ENCODE results near the gene IL12RB2.

IL12RB2 gene

DNA sequence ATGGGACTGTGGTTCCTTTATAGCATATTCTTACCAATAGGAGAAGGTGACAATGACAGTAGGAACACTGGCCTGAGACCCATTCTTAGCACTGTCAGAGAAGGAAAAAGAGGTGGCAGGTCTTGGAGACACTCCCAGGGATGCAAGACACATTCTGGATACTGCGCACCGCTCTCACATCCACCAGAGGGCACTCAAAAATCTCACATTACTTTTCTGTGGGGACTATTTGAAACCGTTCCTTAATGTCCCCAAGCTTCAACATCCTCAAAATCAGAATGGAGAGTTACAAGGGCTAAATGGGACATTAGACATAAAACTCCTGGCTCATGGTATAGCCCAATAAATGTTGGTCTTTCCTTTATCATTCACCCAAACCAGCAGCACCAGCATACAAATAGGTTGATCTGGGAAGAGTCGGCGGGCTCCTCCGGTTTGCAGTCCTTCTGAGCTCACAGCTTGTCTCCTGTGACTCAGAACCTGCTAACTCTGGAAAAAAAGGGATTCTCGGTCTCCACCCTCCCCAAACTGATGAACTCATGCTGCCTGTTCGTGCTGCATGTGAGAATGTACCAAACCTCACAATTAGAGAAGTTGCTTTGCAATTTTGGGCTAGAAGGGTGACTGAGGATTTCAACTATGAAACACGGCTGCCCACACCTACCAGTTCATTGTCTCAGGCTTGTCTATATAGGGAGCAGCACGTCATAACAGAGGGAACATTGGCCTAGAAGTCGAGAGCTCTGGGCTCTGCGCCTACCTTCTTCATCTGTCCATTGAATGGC lies 40.2 kb downstream of the IL12RB2 start:
- DNase-seq (ENCODE audit: low read depth) = no peak

DNA sequence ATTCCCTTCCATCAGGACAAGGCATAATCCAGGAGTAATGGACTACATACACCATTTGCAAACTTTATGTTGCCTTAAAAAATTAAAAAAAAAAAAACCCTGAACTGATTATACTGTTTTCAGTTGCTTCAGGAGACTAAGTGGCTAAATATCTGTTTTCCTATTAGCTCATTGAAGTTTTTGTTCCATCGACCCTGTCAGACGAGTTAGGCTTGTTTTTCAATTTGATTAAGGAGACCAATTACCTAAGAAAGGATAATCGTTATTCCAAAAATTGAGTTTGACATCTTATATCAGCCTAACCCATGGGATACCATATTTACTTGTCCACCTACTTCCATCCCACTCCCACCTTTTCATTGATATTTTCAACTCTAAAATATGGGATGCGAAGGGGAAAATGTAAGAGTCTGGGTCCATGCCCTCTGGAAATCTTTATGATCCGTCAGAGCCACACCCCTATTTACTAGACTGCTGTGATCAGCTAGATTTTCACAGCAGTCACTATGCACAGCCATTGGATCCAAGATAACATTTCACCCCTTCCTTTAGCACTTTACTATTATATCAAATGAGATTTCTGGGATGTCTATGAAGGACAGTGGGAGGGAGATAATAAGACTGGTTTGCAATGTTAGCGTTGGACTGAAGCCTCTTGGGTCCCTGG lies 41.0 kb downstream of the IL12RB2 start:
- no peak for DNase-seq (ENCODE audit: low read depth)

DNA sequence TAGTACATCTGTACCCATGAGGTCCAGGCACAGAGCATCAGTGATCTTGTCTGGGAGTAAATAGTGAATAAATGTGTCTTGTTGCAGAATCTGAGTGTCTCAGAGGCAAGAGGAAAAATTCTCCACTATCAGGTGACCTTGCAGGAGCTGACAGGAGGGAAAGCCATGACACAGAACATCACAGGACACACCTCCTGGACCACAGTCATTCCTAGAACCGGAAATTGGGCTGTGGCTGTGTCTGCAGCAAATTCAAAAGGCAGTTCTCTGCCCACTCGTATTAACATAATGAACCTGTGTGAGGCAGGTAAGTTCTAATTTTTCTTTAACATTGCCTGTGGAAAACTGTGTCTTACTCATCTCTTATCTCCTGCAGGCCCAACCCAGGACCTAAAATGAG lies 43.1 kb downstream of the IL12RB2 start:
- DNase-seq (ENCODE audit: low read depth) = no peak

DNA sequence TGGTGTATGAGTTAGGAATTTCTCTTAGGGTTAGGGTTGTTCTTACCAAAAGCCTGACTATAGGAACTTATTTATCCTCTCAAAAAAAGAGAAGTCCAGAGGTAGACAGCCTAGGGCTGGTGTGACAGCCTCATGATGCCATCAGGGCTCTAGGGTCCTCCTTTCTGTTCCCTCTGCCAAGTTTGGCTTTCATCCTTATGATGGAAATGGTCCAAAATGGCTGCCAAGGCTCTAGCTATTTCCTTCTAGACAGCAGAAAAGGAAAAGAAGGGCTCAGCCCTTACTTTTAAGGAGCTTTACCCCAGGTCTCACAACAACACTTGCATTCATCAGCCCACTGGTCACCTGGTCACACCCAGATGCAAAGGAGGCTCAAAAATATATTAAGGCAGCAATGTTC lies 44.5 kb downstream of the IL12RB2 start:
- DNase-seq (ENCODE audit: low read depth) = no peak

DNA sequence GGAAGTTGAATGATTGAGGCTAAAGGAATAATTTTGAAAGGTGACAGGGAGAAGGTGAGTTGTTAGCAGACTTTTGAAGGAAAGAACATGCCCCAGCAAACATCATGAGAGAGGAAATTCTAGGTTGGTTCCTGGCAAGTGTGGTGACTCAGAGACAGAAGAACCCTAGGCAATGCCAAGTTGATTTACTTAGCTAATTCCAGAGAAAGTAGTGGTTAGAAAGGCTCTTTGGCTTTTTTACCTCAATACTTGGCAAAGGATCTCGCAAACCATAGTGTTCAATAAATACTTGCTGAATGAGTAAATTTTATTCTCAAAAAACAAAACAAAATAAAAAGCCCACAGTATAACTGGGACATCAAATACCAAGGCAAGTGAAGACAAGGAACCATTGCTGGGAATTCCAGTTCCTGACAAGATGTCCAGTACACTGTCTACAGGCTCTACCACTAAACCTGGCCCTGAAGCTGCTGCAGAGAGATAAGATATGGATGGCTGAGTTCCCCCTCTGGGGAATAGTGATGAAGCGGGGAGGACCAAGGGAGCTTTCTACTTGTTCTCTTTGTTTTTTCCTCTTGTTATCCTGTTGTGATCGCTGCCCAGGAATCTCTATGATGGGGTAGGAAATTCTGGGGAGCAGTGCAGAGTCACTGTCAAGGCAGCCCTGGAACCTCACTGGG lies 48.2 kb downstream of the IL12RB2 start:
- DNase-seq (ENCODE audit: low read depth) = no peak

DNA sequence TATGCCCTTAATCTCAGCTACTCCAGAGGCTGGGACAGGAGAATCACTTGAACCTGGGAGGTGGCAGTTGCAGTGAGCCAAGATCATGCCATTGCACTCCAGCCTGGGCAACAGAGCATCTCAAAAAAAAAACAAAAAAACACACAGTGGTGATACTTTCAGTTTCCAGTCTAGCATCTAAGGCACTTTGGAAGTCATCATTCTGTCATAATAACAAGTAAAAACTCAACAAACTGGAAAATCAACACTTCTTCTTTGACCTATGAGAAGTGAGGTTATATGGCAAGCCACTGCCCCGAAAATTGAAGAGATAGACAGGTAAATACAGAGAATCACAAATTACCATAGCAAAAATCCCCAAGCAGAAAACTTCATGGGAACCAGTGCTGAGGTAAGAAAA lies 51.9 kb downstream of the IL12RB2 start:
- no peak for DNase-seq (ENCODE audit: low read depth)

DNA sequence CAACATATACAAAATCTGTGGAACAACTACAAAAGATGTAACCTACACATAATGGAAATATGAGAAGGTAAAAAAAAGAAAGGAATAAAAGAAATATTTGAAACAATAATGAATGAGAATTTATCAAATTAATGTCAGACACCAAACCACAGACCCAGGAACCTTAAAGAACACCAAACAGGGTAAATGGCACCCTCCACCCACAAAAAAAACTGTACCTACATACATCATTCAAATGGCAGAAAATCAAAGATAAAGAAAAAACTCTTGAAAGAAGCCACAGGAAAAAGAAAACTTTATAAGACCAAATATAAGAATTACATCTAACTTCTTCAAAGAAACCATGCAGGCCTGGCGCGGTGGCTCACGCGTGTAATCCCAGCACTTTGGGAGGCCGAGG lies 54.0 kb downstream of the IL12RB2 start:
- no peak for DNase-seq (ENCODE audit: low read depth)

DNA sequence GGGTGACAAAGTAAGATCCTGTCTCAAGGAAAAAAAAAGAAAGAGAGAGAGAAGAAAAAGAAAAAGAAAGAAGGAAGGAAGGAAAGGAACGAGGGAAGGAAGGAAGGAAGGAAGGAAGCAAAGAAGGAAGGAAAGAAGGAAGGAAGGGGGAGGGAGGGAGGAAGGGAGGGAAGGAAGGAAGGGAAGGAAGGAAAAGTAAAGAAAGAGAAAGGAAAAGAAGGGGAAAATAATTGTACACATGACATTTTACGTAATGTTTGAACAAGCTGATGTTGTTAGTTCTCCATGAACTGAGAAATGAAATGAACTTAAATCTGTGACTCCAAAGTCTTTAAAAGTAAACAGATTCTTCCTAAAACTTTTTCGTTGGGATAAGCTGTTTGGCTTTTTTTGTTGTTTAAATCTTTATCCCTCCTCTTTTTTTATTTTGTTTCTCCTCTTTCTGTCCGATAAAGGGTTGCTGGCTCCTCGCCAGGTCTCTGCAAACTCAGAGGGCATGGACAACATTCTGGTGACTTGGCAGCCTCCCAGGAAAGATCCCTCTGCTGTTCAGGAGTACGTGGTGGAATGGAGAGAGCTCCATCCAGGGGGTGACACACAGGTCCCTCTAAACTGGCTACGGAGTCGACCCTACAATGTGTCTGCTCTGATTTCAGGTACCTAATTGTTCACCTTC lies 59.8 kb downstream of the IL12RB2 start:
- DNase-seq (ENCODE audit: low read depth) = no peak

DNA sequence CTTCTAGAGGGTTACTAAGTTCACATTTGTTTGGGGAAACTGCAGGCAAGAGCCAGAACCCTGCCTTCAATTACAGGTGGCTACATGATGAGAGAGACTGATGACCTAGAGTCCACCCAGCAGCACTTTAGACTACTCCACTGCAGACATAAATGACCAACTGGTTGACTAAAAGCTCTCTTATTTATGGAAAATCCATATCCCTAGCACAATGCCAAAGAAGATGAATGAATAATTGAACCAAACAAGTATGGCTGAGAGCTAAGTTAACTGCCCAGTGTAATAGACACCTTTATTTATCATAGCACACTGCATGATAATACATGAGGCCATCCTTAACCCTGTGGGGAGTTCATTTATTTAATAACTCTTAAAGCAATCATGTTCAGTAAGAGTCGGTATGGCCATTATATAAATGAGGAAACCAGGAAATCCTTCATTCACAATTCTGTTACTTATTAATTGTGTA lies 60.4 kb downstream of the IL12RB2 start:
- DNase-seq (ENCODE audit: low read depth) = no peak

DNA sequence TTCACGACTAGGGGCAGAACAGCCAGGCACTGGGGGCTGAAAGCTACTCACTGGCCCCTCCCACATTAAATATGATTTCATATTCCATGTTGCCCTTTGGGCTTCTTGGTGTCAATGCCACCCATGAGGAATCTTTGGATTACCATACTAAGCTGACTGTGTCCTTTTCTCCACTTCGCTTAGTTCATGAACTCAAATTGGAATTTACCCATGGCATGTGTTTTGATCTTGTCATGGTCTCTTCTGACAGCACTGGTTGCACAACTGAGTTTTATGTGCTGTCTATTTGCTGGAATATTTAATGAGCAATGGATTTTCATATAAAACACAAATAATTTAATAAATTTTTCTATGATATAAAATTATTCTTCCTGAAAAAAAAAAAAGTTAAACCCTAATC lies 63.4 kb downstream of the IL12RB2 start:
- no peak for DNase-seq (ENCODE audit: low read depth)

DNA sequence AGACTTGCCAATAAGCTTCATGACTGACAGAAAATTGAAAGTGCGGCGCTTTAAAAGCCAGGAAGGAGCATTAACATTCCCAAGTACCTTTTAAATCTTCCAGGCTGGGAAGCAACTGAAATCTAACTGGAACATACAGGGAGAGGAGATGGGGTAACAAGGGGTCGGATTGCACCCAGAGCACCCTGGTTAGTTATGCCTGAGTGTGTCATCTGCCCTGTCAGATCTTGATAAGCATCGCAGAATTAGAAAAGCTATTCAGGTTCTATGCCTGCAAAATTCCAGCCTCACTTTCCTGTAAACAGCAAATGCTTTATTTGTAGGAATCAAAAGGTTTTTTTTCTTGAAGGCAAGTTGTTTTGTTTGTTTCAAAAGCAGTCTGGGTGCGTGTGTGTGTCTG lies 64.0 kb downstream of the IL12RB2 start:
- no peak for DNase-seq (ENCODE audit: low read depth)

DNA sequence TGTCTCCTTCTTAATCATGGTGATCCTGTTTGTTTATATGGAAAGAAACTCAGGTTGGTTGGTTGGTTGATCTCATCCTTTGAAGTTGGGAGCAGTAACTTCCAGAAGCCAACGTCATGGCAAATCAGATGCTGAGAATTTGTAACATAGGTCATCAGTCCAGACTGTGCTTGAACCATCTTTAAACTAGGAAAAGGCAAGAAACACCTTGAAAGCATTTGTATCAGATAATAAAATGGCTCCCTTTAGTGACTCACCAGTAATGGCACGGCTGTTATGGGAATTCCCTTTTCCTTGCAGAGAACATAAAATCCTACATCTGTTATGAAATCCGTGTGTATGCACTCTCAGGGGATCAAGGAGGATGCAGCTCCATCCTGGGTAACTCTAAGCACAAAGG lies 64.5 kb downstream of the IL12RB2 start:
- no peak for DNase-seq (ENCODE audit: low read depth)

DNA sequence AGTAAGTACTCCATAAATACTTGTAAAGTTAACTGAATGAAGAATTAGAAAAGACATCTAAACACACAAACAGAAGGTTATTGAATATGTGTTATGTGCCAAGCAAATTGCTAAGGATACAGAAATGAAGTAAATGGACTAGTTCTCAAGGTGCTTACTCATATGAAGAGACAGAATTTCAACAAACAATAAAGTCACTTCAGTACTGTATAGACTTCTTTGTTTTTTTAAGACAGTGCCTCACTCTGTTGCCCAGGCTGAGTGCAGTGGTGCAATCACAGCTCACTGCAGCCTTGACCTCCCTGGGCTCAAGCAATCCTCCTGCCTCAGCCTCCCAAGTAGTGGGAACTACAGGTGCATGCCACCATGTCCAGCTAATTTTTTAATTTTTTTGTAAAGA lies 65.2 kb downstream of the IL12RB2 start:
- DNase-seq (ENCODE audit: low read depth) = no peak

DNA sequence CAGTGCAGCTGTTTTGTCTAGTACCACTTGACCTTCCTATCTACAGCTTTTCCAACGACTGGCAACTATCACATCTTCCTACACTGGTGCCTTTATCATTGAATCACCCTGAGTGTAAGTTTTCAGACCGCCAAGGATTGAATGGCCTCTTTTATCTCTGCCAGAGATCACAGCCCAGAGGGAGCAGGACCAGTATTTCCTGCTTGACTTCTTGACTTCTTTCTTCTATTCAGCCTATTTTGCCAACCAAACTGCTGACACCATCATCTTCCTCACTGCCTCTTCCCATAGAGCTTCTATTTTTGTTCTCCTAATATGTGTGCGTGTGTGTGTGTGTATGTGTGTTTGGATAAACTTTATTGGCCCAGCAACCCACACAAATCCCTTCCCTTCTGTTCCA lies 68.7 kb downstream of the IL12RB2 start:
- no peak for DNase-seq (ENCODE audit: low read depth)

DNA sequence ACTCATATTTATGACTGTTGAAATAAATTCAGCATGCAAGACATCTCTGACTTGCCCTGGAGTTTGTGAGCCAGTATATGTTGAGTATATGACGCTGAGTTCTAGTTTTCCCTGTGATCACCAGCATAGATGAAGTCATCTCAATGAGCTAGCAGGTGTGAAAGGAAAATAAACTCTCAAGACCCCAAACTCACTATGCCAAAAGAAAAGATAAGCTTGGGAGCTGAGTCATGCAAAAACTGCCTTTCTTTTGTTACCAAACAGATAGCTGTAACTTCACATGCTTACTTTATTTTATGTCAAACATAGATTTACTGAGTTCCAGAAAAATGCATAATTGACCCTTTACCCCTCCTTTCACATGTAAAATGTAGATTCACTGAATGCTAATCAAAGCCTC lies 69.6 kb downstream of the IL12RB2 start:
- DNase-seq (ENCODE audit: low read depth) = no peak

DNA sequence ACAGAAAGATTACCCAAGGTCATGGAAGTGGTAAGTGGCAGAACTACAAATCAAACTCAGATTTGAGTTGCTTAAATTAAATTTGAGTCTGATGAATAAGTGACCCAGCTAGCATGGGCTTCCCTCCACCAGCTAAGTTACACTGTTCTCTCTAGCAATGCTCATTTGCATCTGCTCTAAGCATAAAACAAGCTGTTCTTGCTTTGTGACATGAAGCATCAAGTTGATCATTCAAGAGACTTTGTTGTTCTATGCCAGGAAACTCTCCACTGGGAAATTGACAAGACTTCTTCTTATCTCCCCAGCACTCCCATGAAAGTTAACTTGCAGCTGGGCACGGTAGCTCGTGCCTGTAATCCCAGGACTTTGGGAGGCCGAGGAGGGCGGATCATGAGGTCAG lies 73.5 kb downstream of the IL12RB2 start:
- no peak for DNase-seq (ENCODE audit: low read depth)

DNA sequence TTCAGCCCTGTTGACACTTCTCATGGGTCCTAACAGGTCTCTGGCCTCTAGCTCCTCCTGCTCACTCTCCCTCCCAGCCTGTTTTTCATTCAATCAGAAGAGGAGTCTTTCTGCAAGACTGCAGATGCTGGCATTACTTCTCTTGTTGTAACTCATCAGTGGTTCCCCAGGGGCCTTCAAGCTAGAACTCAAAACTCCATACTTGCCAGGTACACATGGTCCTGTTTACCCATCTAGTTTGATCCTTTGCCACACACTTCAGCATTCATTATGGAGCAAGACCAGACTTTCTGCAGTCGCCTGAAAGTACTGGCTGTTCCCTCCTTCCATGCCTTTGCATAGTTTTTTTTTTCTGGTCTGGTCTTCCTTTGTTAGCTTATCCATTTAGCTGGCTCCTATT lies 74.6 kb downstream of the IL12RB2 start:
- DNase-seq (ENCODE audit: low read depth) = no peak

DNA sequence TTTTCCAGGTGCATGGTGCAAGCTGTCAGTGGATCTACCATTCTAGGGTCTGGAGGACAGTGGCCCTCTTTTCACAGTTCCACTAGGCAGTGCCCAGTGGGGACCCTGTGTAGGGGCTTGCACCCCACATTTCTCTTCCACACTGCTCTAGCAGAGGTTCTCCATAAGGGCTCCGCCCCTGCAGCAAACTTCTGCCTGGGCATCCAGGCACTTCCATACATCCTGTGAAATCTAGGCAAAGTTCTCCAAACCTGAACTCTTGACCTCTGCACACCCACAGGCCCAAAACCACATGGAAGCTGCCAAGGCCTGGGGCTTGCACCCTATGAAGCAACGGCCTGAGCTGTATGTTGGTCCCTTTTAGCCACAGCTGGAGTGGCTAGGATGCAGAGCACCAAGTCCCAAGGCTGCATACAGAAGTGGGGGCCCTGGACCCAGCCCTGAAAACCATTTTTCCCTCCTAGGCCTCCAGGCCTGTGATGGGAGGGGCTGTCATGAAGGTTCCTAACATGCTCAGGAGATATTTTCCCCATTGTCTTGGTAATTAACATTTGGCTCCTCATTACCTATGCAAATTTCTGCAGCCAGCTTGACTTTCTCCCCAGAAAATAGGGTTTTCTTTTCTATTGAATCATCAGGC lies 76.4 kb downstream of the IL12RB2 start:
- no peak for DNase-seq (ENCODE audit: low read depth)

DNA sequence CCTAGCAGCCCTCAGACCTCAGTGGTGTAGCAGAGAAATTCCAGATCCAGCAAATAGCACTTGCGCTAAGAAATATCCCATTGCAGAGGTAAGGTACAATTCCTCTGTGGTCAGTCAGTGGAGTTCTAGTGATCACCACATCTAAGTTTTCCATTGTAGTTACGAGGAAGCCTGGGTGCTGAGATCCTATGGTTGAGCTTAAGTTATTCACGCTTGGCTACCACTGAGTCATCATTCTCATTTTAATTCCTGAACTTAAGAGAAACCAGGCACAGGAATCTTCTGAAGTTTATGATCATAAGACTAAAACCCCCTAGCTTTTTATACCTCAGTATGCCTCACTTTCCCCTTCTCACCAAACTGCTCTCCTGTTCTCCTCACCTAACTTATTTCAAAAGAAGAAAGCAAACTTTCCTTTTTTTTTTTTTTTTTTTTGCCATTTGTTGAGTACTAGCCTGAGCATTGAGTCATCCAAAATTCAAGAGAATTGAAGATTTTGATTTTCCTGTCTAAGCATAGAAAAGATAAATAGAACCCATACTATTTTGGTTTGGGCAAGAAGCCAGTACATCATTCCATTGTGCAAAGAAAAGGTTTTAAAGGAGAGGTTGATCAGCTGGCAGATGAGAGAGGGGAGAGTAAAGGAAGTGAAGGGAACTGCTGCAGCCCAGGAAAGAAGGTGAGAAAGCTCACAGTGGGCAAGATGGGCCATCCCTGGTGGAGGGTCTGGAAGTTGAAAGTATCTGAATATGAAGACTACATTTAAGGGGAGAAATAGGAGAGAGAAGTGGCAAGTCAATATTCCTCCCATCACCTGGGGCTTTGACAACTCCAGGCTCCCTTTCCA lies 82.6 kb downstream of the IL12RB2 start:
- no peak for DNase-seq (ENCODE audit: low read depth)

DNA sequence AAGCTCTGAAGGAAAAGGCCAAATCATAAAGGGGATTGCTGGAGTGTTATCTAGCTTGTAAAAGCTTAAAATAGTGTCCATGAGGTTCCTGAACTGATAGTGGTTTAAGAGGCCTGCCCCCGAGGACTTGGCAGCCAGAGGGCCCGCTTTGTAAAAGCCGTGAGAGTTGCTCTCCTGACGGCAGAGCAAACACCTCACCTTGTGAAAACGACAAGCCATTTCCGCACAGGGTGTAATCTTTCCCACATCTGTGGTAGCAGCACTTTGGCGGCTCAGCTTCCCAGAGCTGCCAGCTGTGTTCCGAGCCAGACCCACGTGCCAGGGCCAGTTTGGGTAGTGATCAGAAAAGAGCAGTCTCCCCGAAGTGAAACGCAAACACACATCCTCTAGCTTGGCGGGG lies 85.6 kb downstream of the IL12RB2 start:
- DNase-seq (ENCODE audit: low read depth) = no peak

DNA sequence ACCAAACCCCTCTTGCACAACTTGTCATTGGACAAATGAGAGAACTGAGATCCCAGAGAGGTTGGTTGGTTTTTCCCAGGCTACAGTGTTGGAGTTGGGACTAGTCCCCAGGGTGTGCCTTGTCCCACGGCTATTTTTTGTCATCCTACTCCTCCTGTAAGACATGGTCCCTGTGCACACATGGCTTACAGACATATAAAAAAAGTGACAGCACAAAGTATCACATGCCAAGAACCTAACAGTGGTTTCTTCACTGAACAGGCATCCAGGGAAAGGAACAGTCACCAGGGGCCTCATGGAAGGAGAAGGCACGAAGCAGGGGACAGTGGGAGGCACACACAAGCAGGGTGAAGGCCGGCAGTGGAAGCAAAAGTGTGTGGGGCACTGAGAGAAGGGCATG lies 86.1 kb downstream of the IL12RB2 start:
- DNase-seq (ENCODE audit: low read depth) = no peak

Measured in T follicular helper cell (primary cell).